ENCODE results near the gene TRIM63. TPM values are rescaled to one million over a fixed set of nuclear protein-coding genes. Genes with fewer than 3 reads are reported as not detected.

The TRIM63 gene
- total and polyA plus RNA-seq, 2 of the 8 experiments (the other 6 are each of a cell fraction or from before 2014, with no cell fraction given): not detected

DNA sequence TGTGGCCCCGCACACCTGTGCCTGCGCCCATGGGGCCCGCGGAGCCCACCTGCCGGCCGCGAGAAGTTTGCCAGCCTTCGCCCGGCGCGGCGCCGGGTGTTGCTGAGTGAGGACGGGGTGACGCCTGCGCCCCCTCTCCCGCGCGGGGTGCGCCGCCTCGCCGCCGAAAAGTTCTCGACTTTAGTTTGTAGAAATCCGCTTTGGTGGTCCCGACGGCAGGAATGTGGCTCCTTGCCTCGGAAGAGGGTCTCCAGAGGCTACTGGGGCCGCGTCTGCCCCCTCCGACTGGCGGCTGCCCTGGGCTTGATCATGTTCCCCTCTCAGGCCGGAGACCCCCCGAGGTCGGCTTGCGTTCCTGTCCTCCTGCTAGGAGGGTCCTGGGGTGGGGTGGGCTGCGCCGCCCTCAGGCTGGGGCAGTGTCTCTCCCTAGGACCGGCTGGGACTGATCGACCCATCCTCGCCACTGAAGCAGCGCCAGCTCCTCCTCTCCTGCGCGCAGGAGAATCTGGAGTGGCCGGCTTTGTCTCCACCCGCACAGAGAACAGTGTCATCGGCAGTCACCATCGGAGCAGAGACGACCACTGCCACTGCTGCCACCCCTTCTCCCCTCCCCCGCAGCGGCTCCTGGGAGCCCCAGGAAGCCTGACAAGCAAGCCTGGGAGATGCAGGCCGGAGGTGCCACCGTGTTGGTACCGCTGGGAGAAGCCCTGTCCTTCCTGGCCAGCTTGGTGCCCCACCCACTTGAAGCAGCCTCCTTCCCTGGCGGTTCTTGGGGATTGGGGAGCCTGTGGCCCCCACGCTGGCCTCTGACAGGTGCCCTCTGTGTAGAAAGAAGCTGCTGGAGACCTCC is 21.0 kb downstream of the TRIM63 start:
- 11% methylated on average over 42 of the region's 57 CpGs; no CpG with 5 or more reads in 1 of the 2 experiments for WGBS, 2 experiments (ENCODE audit: extremely low coverage in 1 of 2, insufficient coverage in 1 of 2, insufficient read length in 1 of 2, insufficient replicate concordance in 2 of 2, low coverage in 1 of 2, low lambda C conversion rate in 2 of 2, missing lambda C conversion rate in 1 of 2)
- H3K4me2 ChIP-seq (ENCODE audit: insufficient read depth in 1 of 2, low read depth in 2 of 2, low read length in 2 of 2): peak overlapping the region; percentile 52 to 72
- CTCF ChIA-PET (ENCODE audit: partially characterized antibody): interaction anchor here (0.8 to 5.6 kb wide), 6 partner anchors 11 to 150 kb away, joined by 3 to 44 read pairs (median 4); partner anchors contain the start of genes C1orf232 and ZNF593
- TF ChIP-seq KDM1A (IDR thresholded peaks at IDR 0.05; ENCODE audit: borderline replicate concordance, low read length) (no peak), EZH2 (IDR thresholded peaks at IDR 0.05; ENCODE audit: low read depth, low read length, severe bottlenecking) (peak; percentile 90), KDM4A (IDR thresholded peaks at IDR 0.05; ENCODE audit: low read depth, low read length, severe bottlenecking) (peak; percentile 94), SUZ12 (IDR thresholded peaks at IDR 0.05; ENCODE audit: low read length) (peak; percentile 54; the same call in 1 of the 2 replicates), CBX8 (IDR thresholded peaks at IDR 0.05; ENCODE audit: borderline replicate concordance, low read depth, low read length) (no peak), NANOG (IDR thresholded peaks at IDR 0.05; ENCODE audit: insufficient read depth, low read depth, low read length, poor library complexity, severe bottlenecking) (no peak), KDM5A (IDR thresholded peaks at IDR 0.05; ENCODE audit: low read length) (no peak), SIN3A (conservative IDR thresholded peaks at IDR 0.05 in 1 of 2, IDR thresholded peaks at IDR 0.05 in 1 of 2; ENCODE audit: low read depth in 1 of 2, low read length in 2 of 2) (no peak)
- TF ChIP-seq, protein P1, sequence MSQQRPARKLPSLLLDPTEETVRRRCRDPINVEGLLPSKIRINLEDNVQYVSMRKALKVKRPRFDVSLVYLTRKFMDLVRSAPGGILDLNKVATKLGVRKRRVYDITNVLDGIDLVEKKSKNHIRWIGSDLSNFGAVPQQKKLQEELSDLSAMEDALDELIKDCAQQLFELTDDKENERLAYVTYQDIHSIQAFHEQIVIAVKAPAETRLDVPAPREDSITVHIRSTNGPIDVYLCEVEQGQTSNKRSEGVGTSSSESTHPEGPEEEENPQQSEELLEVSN (IDR thresholded peaks at IDR 0.05): no peak

More for the DNA sequence above, 21.0 kb downstream of the TRIM63 start:
- H3K23me2 ChIP-seq (ENCODE audit: low read depth, low read length): peaks cover 10% of the 10 kb centered on the region; the same call in 1 of the 2 replicates
- peaks cover 0 to 8% (median 5%) of the 10 kb centered on the region in 4 experiments; a peak in 3 of 7 replicates for H3K4me1 ChIP-seq (replicated peaks in 1 of 4; ENCODE audit: control insufficient read depth in 3 of 4, insufficient read depth in 4 of 4, low read length in 3 of 4)
- H3K9me3 ChIP-seq (ENCODE audit: insufficient read depth in 2 of 2, low read depth in 1 of 2, low read length in 1 of 2): no peaks in the 10 kb centered on the region
- H2BK12ac ChIP-seq (ENCODE audit: low read depth, low read length): no peak overlapping the region
- no peak overlapping the region for H3K23ac ChIP-seq (ENCODE audit: insufficient read length)
- no peak overlapping the region for H3K27ac ChIP-seq (ENCODE audit: low read depth, low read length)
- H3K14ac ChIP-seq (ENCODE audit: insufficient read length): no peak overlapping the region
- peak overlapping the region; percentile 72; the same call in 1 of the 2 replicates for H2BK15ac ChIP-seq (ENCODE audit: low read length)
- peak overlapping the region in 1 of 4 experiments; percentile 8; a peak in 1 of 7 replicates for H3K9ac ChIP-seq (replicated peaks in 1 of 4; ENCODE audit: extremely low read depth in 1 of 4, low read depth in 3 of 4, low read length in 3 of 4)
- no peak overlapping the region for H2BK5ac ChIP-seq (ENCODE audit: low read depth, low read length)
- no peak for FAIRE-seq
- POLR2A ChIA-PET (ENCODE audit: partially characterized antibody): interaction anchor here (0.5 to 3.1 kb wide), 4 partner anchors 8 to 232 kb away, joined by 3 to 11 read pairs (median 8); no protein-coding TSS in a partner anchor
- no peak overlapping the region for H4K91ac ChIP-seq (replicated peaks; ENCODE audit: insufficient read length, low read length)
- H3K79me2 ChIP-seq (ENCODE audit: control insufficient read depth in 1 of 2, insufficient read depth in 2 of 2, low read length in 2 of 2): no peaks in the 10 kb centered on the region
- no peak overlapping the region for H2BK20ac ChIP-seq (ENCODE audit: low read length)
- H3K36me3 ChIP-seq (ENCODE audit: control insufficient read depth in 2 of 4, insufficient read depth in 4 of 4, low read length in 3 of 4): no peaks in the 10 kb centered on the region; a peak in 1 of 8 replicates
- peaks cover 31 to 72% (median 60%) of the 10 kb centered on the region in 4 experiments for H3K27me3 ChIP-seq (replicated peaks in 1 of 4; ENCODE audit: control insufficient read depth in 3 of 4, extremely low read depth in 1 of 4, insufficient read depth in 3 of 4, low read length in 3 of 4)
- DNase-seq (ENCODE audit: low read depth in 1 of 2, low spot score in 2 of 2): peak in 1 of 2 experiments; percentile 57
- no peak overlapping the region; the same call in 1 of the 2 replicates for H4K8ac ChIP-seq (ENCODE audit: extremely low read depth, insufficient read depth, low read length)
- H3K4ac ChIP-seq (replicated peaks; ENCODE audit: insufficient read length, low read depth, low read length): no peak overlapping the region
- no peak overlapping the region for H4K5ac ChIP-seq (ENCODE audit: insufficient read length, low read depth, low read length)
- H3K56ac ChIP-seq (replicated peaks; ENCODE audit: insufficient read length, low read depth, low read length): no peak overlapping the region
- H3K79me1 ChIP-seq (ENCODE audit: low read depth, low read length): no peaks in the 10 kb centered on the region
- peak overlapping the region; percentile 36; the same call in 1 of the 2 replicates for H2AFZ ChIP-seq (ENCODE audit: low read length)
- no peak overlapping the region for H2BK120ac ChIP-seq (replicated peaks; ENCODE audit: low read depth, low read length)
- H2AK5ac ChIP-seq (ENCODE audit: low read depth, low read length): no peak overlapping the region
- H3K18ac ChIP-seq (ENCODE audit: extremely low read depth, low read length): no peak overlapping the region; the same call in 1 of the 2 replicates
- H4K20me1 ChIP-seq (replicated peaks in 1 of 2; ENCODE audit: control insufficient read depth in 1 of 2, insufficient read depth in 2 of 2, low read length in 2 of 2): peaks cover 2% of the 10 kb centered on the region in 2 experiments
- peak overlapping the region; percentile 4 to 67 (median 30) for H3K4me3 ChIP-seq (ENCODE audit: extremely low read depth in 1 of 4, insufficient read depth in 2 of 4, low read depth in 3 of 4, low read length in 4 of 4)

All from H1 (cell line).